Measurements from ENCODE around the gene SLC2A4.

SLC2A4 gene

GRCh38 chr17:7248796-7249195, 32.7 kb upstream of the SLC2A4 start:
- no peak for DNase-seq

DNA sequence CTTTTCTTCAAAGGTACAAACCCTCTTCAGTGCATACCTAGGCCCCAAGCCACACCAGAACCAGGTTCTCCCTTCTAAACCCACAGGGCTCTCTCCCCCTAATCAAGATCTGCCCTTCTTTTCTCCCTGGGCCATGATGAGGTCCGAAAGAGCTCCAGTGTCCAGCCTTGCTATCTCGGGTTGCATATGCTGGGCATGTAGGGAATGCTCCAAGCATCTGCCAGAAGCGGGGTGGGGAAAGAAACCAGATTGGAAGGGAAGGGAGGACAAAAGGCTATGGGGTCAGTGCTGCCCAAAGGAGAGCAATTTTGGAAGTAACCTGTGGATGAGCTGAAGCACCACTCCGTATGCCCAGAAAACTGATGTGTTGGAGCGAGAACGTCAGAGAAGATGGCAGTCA, 32.3 kb upstream of the SLC2A4 start:
- DNase-seq = no peak

DNA sequence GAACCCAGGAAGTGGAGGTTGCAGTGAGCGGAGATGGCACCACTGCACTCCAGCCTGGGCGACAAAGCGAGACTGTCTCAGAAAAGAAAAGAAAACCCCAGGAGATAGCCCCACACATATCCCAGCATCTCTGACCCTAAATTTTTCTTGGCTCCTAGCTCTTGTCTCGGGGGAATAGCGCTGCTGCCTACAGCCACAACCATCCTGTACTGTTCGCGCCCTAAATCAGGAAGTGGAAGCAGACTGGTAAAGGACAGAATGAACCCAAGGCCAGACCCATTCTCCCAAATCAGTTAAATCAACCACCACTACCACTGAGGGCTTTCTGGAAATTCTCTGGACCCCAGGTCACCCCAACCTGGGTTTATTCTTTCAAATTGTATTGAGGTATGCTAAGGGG, 31.7 kb upstream of the SLC2A4 start:
- DNase-seq = no peak

DNA sequence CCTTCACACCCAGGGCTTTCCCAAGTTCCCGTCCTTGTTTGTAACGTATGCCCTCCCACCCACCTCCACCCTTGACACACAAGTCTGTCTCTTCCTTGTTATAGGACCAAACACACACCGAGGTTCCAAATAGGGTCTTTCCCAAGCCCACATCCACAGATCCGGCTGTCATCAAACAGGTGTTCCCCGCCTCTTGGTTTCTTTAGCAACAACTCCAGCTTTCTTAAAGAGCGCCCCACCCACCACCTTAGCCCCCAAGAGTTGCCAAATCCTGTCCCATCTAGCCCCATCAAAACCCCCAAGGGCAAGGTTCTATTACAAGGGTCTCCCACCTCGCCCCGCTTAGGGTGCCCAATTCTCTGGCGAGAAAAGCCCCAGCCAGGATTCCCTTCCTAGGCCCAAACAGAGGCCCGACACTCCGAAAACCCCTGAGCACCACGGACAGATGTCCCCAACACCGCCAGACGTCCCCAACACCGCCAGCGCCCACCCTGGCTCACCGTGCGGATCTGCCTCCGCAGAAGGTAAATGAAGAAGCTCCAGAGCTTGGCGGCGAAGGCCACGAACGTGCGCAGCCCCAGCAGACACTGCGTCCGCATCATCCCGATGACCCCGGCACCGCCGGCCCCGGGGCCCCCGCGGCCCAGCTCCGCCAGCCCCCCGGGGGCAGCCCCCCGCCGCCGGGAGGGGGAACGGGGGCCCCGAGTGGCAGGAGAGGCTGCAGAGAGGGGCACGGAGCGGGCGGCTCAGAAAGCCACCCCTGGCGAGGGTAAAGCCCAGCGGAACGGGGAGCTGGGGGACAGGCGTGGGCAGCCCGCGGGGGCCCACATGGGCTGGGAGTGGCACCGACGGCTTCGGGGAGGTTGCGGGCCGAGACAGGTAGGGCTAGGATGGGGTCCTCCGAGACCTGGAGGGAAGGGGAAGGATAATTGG, 30.6 kb upstream of the SLC2A4 start:
- no peak for DNase-seq

DNA sequence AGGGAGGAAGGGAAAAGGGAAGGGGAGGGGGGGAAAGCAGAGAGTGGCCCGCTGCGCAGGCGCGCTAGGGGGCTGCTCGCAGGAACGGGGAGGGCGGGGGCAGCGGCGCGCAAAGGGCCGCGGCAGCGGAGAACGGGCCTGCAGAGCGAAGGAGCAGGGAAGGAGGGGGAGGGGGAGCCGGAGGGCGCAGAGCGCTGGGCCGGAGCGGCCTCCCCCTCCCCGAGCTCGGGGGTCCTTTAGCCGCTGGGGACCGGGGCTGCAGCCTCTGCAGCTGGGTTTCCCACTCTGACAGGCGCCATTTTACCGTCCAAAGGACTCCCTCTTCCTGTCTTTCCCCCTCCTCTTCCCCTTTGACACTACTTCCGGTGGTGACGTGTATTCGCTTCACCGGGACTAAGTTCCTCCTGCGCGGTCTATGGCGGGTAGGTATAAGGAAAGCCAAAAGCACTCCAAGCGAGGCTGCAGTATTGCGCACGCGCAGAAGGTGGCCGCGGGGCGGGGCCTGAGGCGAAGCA, 29.8 kb upstream of the SLC2A4 start, which contains the start of gene CTDNEP1:
Gene CTDNEP1 (minus strand): TSS at position 74 of the 515 bp plus-strand sequence. CDS start 438 bp downstream, outside the sequence.
- peak; percentile 100 for DNase-seq

DNA sequence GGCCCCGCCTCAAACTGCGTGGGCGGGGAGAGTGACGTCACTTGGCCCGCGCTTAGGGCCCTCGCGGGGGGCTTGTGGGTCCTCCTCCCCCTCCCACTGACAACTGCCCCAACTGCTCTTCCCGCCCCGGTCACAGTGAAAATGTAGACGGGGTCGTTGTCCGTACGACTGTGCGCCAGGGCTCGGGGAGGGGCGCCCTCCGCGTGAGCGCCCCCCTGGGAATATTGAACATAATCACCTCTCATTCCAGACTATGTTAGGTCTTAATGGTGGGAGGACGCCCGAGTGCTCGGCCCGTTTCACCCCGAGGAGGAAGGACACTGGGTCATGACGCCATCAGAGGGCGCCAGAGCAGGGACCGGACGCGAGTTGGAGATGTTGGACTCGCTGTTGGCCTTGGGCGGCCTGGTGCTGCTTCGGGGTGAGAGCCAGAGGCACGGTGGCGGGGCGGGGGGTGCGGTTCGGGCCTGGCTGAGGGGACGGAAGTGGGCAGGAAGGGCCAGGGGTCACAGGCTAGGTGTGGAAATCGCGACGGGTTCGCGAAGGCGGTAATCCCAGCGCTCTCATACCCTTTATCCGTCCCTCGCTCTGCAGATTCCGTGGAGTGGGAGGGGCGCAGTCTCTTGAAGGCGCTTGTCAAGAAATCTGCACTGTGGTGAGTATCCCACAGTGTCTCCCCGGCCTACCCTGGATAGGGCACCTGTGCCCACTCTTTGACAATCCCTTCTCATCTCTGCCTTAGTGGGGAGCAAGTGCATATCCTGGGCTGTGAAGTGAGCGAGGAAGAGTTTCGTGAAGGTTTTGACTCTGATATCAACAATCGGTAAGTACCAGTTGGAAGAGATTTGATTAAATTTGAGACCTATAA, 29.1 kb upstream of the SLC2A4 start, which contains the start of gene ELP5:
Gene ELP5 (plus strand): TSS at position 40 of the 868 bp plus-strand sequence. CDS start 336 bp downstream, at position 376.
- DNase-seq = peak; percentile 88

- DNase-seq = no peak
Measured at GRCh38 chr17:7253082-7253481, 28.4 kb upstream of the SLC2A4 start.

DNA sequence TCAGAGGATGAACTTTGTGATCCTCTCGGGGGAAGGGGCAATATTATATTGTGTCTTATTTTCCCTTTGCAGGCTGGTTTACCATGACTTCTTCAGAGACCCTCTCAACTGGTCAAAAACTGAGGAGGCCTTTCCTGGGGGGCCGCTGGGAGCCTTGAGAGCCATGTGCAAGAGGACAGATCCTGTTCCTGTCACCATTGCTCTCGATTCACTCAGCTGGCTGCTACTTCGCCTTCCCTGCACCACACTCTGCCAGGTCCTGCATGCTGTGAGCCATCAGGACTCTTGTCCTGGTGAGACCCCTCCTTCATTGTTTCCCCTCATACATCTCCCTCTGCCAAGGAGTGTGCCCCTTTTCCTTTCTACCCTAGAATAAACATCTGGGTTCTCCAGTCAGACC, 27.0 kb upstream of the SLC2A4 start:
- DNase-seq = no peak

GRCh38 chr17:7256766-7257456, 24.6 kb upstream of the SLC2A4 start:
- no peak for DNase-seq

DNA sequence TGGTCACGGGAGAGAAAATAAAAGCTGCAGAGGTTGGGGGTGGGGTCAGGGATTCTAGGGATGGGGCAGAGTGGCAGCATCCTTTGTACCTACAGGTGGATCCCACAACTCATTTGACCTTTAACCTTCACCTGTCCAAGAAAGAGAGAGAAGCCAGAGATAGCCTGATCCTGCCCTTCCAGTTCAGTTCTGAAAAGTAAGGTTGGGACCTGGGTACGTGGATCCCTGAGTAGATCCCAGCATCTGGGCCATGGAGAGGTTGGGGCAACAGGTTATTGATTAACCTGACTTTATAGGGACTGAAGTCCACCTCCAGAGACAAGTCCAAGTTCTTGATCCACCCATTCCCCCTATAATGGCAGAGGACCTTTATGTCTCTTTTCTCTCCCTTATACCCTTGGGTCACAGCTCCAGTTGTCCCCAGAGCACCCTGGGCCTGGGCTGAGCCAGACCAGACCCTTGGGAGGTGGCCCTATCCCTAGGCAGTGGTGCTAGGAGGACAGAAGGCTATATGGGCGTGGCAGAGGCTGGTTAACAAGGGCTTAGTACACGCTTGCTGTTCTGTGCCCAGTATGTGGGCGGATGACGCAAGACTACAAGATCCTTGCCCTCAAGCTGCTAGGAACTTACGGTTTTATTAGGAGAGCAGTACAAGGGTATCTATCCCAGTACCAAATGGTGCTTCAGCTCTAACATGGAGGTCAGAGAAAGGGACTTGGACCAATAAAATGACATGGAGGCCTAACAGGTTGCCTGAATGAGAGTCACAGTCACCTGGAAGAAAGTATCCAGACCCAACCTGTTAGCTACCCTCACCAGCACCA, 22.6 kb upstream of the SLC2A4 start:
- DNase-seq = no peak

DNA sequence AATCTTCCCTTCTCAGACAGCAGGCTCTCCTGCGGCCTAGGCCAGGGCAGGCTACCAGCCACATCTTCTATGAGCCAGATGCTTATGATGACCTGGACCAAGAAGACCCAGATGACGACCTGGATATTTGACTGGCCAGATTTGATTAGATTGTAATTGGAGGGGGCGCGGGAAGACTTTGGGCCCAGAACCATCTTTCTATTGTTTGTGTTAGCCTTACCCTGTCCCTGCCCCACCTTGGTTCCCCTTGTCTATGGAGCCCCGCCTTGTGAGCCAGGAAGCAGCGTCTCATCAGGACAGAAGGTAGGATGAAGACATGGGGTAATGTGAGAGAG, 22.0 kb upstream of the SLC2A4 start:
- DNase-seq = no peak

GRCh38 chr17:7260151-7260550, 21.4 kb upstream of the SLC2A4 start:
- no peak for DNase-seq

- no peak for DNase-seq
Measured at GRCh38 chr17:7260651-7261378, 20.7 kb upstream of the SLC2A4 start.

DNA sequence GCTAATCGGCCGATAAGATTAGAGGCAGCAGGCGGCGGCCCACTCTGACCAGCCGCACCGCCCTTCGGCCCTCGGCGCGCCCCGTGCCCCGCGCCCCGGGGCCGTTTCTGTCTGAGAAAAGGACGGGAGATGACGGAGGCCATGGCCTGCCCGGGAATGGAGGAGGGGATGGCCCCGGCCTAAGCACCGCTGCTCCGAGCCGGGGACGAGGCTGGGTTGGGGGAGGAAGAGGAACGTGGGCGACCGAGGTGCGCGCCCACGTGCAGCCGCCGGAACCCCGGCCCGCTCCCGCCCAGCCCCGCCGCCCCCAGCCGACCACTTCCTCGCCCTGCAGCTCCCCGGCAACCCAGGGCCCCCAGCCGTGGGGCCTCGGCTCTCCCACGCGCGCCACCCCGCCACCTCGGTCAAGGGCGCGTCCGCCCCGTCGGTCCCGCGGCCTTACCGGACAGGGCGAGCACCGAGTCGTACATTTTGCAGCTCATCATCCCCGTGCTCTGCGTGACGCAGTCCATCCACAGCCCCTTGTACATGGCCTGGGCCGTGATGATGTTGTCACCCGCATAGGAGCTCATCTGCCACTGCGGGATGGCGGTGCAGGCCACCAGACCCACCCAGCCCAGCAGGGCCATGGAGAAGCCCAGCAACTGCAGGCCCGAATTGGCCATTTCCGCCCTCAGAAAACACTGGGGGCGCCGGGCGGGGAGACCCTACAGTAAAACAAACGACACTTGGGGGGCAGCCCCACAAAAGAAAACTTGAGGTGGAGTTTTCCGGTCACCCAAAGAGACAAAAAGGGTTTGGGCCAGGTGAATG, 19.9 kb upstream of the SLC2A4 start:
- DNase-seq = no peak

DNA sequence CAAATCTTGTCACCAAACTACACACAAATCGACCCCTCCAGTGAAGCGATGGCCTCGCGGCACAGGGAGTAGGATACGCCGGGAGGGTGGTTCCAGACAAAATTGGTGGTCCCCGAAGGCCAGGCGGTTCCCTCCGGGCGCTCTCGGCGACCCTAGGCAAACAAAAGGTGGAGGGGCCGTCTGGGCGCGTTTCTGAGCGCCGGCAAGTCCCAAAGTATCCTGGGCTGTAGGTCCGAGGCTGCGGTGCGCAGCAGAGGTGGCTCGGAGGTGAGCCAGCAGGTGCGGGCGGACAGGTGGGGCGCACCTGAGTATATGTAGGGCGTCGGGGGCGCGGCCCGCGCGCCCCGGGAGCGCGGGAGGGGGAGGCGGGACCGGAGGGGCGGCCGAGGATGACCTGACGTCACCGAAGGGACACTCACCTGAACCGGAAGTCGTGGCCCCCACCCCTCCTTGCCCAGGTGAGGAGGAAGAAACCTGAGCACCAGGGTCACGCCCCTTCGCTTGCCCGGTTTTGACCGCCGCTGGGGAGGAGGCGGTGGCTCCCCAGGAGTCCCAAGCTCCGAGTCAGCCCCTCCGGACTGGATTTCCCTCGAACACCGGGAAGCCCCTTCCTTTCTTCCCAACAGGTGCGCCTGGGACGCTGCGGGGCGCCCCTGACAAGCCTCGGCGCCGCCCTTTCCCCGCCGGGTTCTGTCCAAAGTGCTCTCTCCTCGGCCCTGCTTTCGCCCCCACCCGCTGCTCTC, 19.2 kb upstream of the SLC2A4 start, which contains the start of gene CLDN7:
Gene CLDN7 (minus strand): TSS at position 287 of the 743 bp plus-strand sequence. CDS start 435 bp downstream, outside the sequence.
- DNase-seq = no peak

- no peak for DNase-seq
Measured at GRCh38 chr17:7262935-7263800, 18.4 kb upstream of the SLC2A4 start.

GRCh38 chr17:7263801-7264078, 17.8 kb upstream of the SLC2A4 start:
- DNase-seq = no peak

GRCh38 chr17:7266784-7267183, 14.7 kb upstream of the SLC2A4 start:
- DNase-seq = no peak

- no peak for DNase-seq
Measured at GRCh38 chr17:7279448-7279847, 2.1 kb upstream of the SLC2A4 start.

Data from CD4-positive, alpha-beta T cell treated with Interleukin-4 for 4 hours (primary cell).